B cell (primary cell): ENCODE data around the gene FAR1. TPM values are rescaled to one million over a fixed set of nuclear protein-coding genes. Genes with fewer than 3 reads are reported as not detected.
A peak's percentile ranks its signal among the peaks of the same experiment; 100 is the strongest.

Experiments used
- ATAC-seq: fragments of 200-7000 bp; cut with Tn5 transposase; one replicate; pipeline ENCODE4 v1.10.0; 2021; ENCODE audit warnings: low read depth, mild to moderate bottlenecking, moderate number of reproducible peaks, moderate library complexity
- CTCF ChIA-PET: fragments of 350-600 bp; sonication (Branson Sonifier 250); formaldehyde crosslinking; loops from one replicate; lab custom pipeline; 2021; ENCODE audit warnings: antibody characterized with exemption, inconsistent platforms; lab: Charles Lee
- POLR2A ChIA-PET: fragments of 350-600 bp; sonication (Branson Sonifier 250); formaldehyde crosslinking; loops from one replicate; lab custom pipeline; 2021; ENCODE audit warnings: antibody characterized with exemption; lab: Charles Lee
- DNase-seq: peaks from one replicate; pipeline ENCODE4 v3.0.0; 2013
- H2AFZ ChIP-seq: 2 replicates; pipeline ENCODE4 v1.6.1; 2012; ENCODE audit warnings: mild to moderate bottlenecking, low read depth, low read length; ENCODE audit not compliant: insufficient read depth, poor library complexity, severe bottlenecking
- H3K27ac ChIP-seq, 2 donors: 1 replicate in 1 of 2; 2 replicates in 1 of 2; pipeline ENCODE4 v1.5.1; 2012 to 2013; ENCODE audit warnings: low read length in 2 of 2, mild to moderate bottlenecking in 2 of 2, moderate library complexity in 1 of 2
- H3K27me3 ChIP-seq, 4 experiments: fragments of 200-600 bp in 1 of 4; sonication (generic) in 1 of 4; replicated peaks in 1 of 4; 1 replicate in 2 of 4; 2 replicates in 2 of 4; pipeline versions ENCODE4 v1.6.1 to v1.7.0; 2013 to 2016; ENCODE audit warnings: low read length in 3 of 4, mild to moderate bottlenecking in 2 of 4, mixed read lengths in 1 of 4, moderate library complexity in 1 of 4; ENCODE audit not compliant: insufficient read depth in 4 of 4, control insufficient read depth in 3 of 4; ENCODE audit errors: control extremely low read depth in 1 of 4
- H3K36me3 ChIP-seq, 2 experiments: replicated peaks in 1 of 2; 1 replicate in 1 of 2; 2 replicates in 1 of 2; pipeline versions ENCODE4 v1.6.1 to v1.7.1; 2013; ENCODE audit warnings: low read length in 1 of 2; ENCODE audit not compliant: insufficient read depth in 2 of 2, control insufficient read depth in 1 of 2; ENCODE audit errors: control extremely low read depth in 1 of 2, extremely low read depth in 1 of 2
- H3K4me1 ChIP-seq, 2 donors: fragments of 200-600 bp in 1 of 2; sonication (generic) in 1 of 2; 1 replicate in 1 of 2; 2 replicates in 1 of 2; pipeline versions ENCODE4 v1.5.1 to v1.6.1; 2013 to 2017; ENCODE audit warnings: low read length in 2 of 2; ENCODE audit not compliant: control insufficient read depth in 2 of 2, insufficient read depth in 2 of 2
- H3K4me2 ChIP-seq: replicated peaks from 2 replicates; pipeline ENCODE3; 2012; ENCODE audit warnings: mild to moderate bottlenecking, low read depth, low read length; ENCODE audit not compliant: poor library complexity, severe bottlenecking
- H3K4me3 ChIP-seq, 5 experiments: fragments of 200-600 bp in 1 of 5; sonication (generic) in 1 of 5; 1 replicate in 3 of 5; 2 replicates in 2 of 5; pipeline versions ENCODE4 v1.5.1 to v1.7.0; 2011 to 2016; ENCODE audit warnings: low read length in 4 of 5, mild to moderate bottlenecking in 4 of 5, low read depth in 2 of 5, control low read depth in 1 of 5, moderate library complexity in 1 of 5; ENCODE audit not compliant: insufficient read depth in 1 of 5; ENCODE audit errors: control extremely low read depth in 1 of 5, extremely low read depth in 1 of 5
- H3K79me2 ChIP-seq: fragments of 200-600 bp; sonication (generic); one replicate; pipeline ENCODE4 v1.6.0; 2016; ENCODE audit warnings: low read length; ENCODE audit not compliant: control insufficient read depth, insufficient read depth
- H3K9ac ChIP-seq: fragments of 200-600 bp; sonication (generic); 2 replicates; pipeline ENCODE4 v1.6.1; 2017; ENCODE audit warnings: mild to moderate bottlenecking, low read length, moderate library complexity
- H3K9me3 ChIP-seq, 3 donors: one replicate each; pipeline versions ENCODE4 v1.6.1 to v1.7.1; 2013; ENCODE audit warnings: low read length in 2 of 3; ENCODE audit not compliant: control insufficient read depth in 2 of 3, insufficient read depth in 1 of 3; ENCODE audit errors: control extremely low read depth in 1 of 3
- H4K20me1 ChIP-seq: 2 replicates; pipeline ENCODE4 v1.6.0; 2012; ENCODE audit warnings: mild to moderate bottlenecking, low read length; ENCODE audit not compliant: insufficient read depth, control insufficient read depth, poor library complexity, severe bottlenecking
- H3K27ac Mint-ChIP-seq: one replicate; pipeline ENCODE4 v1.8.0; 2021; ENCODE audit warnings: mixed read lengths
- H3K27me3 Mint-ChIP-seq: one replicate; pipeline ENCODE4 v1.8.0; 2021; ENCODE audit warnings: mixed read lengths
- H3K4me1 Mint-ChIP-seq: one replicate; pipeline ENCODE4 v1.8.0; 2021; ENCODE audit warnings: mixed read lengths
- H3K4me3 Mint-ChIP-seq: one replicate; pipeline ENCODE4 v1.8.0; 2021; ENCODE audit warnings: mixed read lengths
- H3K9me3 Mint-ChIP-seq: one replicate; pipeline ENCODE4 v1.8.0; 2022; ENCODE audit warnings: mixed read lengths; ENCODE audit not compliant: insufficient read depth
- CTCF ChIP-seq: fragments of 200-600 bp; IDR thresholded peaks from one replicate; pipeline ENCODE4 v1.8.0; 2022; ENCODE audit warnings: antibody characterized with exemption, mild to moderate bottlenecking
- EZH2 ChIP-seq: IDR thresholded peaks from 2 replicates; pipeline ENCODE4 v1.6.1; 2012; ENCODE audit warnings: borderline replicate concordance, low read depth, mild to moderate bottlenecking, moderate library complexity, low read length; ENCODE audit not compliant: insufficient read depth, poor library complexity, severe bottlenecking
- WGBS: methylation state at CpG from one replicate; pipeline ENCODE4 v1.1.5; 2013; ENCODE audit warnings: missing lambda C conversion rate; ENCODE audit not compliant: insufficient coverage; 5-methylcytosine and 5-hydroxymethylcytosine counted together
- intact Hi-C: fragments of 100-400 bp; cut with micrococcal nuclease; formaldehyde crosslinking; loops from one replicate; pipeline ENCODE4 v1.10.0; 2022
- polyA plus RNA-seq: library from polyadenylated mRNA; depleted of rRNA; stranded (reverse); fragments of >200 nt; gene quantifications from 2 replicates; pipeline ENCODE4 v1.2.3, GENCODE V29; 2012
- total RNA-seq, 2 donors: library from RNA; stranded (reverse); fragments of 120-200 nt in 1 of 2; gene quantifications; 1 replicate in 1 of 2; 2 replicates in 1 of 2; pipeline versions ENCODE4 v1.2.3 to v1.2.4, GENCODE V29; 2013 to 2022

Gene FAR1
- total and polyA plus RNA-seq, 2 donors (not counting 1 experiment from before 2014, with no cell fraction given): 8.1 to 44.8 TPM

DNA sequence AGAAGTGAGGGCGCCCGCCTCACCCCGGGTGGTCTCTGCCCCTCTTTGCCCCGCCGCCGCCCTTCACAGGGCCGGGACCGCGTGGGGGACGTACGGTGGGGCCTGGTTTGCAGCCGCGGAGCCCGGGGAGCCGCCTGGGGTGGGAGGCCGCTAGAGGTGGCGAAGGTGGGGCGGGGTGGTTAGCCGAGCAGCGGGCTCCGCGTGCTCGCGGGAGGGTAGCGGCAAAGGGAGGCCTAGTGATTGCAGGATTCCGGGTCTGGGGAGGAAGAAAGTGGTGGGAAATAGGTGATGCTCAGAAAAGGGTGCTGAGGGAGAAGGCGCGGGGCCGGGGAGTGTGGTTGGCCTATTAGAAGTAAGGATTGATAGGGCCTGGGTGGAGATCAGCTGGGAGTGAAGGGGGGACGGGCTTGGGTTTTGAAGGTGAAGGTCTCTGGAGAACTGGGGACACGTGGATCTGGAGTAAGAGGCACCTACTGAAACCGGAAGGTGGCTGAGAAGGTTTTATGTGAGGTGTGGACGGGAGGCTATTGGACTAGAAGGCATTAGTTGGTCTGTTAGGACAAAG is 571 bp downstream of the FAR1 start:
- DNase-seq: no peak
- H3K27me3 Mint-ChIP-seq: peaks cover 1% of the 10 kb centered on the region
- intact Hi-C loops: loop anchor here (1.0 to 5.0 kb wide), 4 partner anchors 206 to 1238 kb away; partner anchors contain the start of genes BMAL1 and BTBD10
- peak overlapping the region; percentile 97 for H3K4me2 ChIP-seq
- H3K9me3 Mint-ChIP-seq: no peaks in the 10 kb centered on the region
- POLR2A ChIA-PET: interaction anchor here (1.8 kb wide), 1 partner anchor 206 kb away, joined by 5 read pairs; the partner anchor contains the start of gene BTBD10
- whole genome bisulfite sequencing: 0% methylated on average over 28 of the region's 33 CpGs
- H3K9me3 ChIP-seq: peaks cover 0 to 3% (median 0%) of the 10 kb centered on the region in 3 donors
- peak overlapping the region; percentile 49 to 74 for H3K27ac ChIP-seq
- peaks cover 16 to 24% of the 10 kb centered on the region in 2 donors for H3K4me1 ChIP-seq
- CTCF ChIA-PET: no interaction called here
- no peak for TF ChIP-seq EZH2
- TF ChIP-seq CTCF: no peak
- no peaks in the 10 kb centered on the region for H3K27me3 ChIP-seq
- H2AFZ ChIP-seq: peak overlapping the region; percentile 95
- H3K27ac Mint-ChIP-seq: peak overlapping the region; percentile 89
- peaks cover 43% of the 10 kb centered on the region for H3K4me1 Mint-ChIP-seq
- peaks cover 57% of the 10 kb centered on the region for H3K79me2 ChIP-seq
- peak overlapping the region; percentile 69 to 92 (median 80) for H3K4me3 ChIP-seq
- peak; percentile 4 for ATAC-seq
- H3K9ac ChIP-seq: peak overlapping the region; percentile 87
- H3K4me3 Mint-ChIP-seq: peak overlapping the region; percentile 96
- peaks cover 23% of the 10 kb centered on the region for H4K20me1 ChIP-seq
- H3K36me3 ChIP-seq: no peaks in the 10 kb centered on the region
